HepG2 (cell line): ENCODE results near the gene CLEC16A. TPM values are rescaled to one million over a fixed set of nuclear protein-coding genes. Genes with fewer than 3 reads are reported as not detected.

Source experiments
- BRCA1 ChIP-seq: sonication (generic); formaldehyde crosslinking; IDR thresholded peaks from 2 replicates; pipeline ENCODE4 v1.4.0; 2020; ENCODE audit warnings: missing genetic modification reagents
- CBX5 ChIP-seq: sonication (generic); formaldehyde crosslinking; IDR thresholded peaks from 2 replicates; pipeline ENCODE4 v1.4.0; 2020; ENCODE audit warnings: missing genetic modification reagents, borderline replicate concordance
- EED ChIP-seq: sonication (generic); formaldehyde crosslinking; IDR thresholded peaks from 2 replicates; pipeline ENCODE4 v1.5.0; 2020; ENCODE audit warnings: mild to moderate bottlenecking, missing genetic modification reagents
- FOXJ3 ChIP-seq: sonication (generic); formaldehyde crosslinking; IDR thresholded peaks from 2 replicates; pipeline ENCODE4 v1.4.0; 2020; ENCODE audit warnings: missing genetic modification reagents, mild to moderate bottlenecking, borderline replicate concordance
- HOXA9 ChIP-seq: sonication (generic); formaldehyde crosslinking; IDR thresholded peaks from 2 replicates; pipeline ENCODE4 v1.8.1; 2022; ENCODE audit warnings: missing genetic modification reagents, mild to moderate bottlenecking, moderate library complexity, borderline replicate concordance
- MED8 ChIP-seq: sonication (generic); formaldehyde crosslinking; IDR thresholded peaks from 2 replicates; pipeline ENCODE4 v1.8.1; 2023; ENCODE audit warnings: mild to moderate bottlenecking, missing genetic modification reagents; ENCODE audit not compliant: insufficient replicate concordance
- NFKB2 ChIP-seq: sonication (generic); formaldehyde crosslinking; IDR thresholded peaks from 2 replicates; pipeline ENCODE4 v1.4.0; 2020; ENCODE audit warnings: missing genetic modification reagents, borderline replicate concordance
- NKX3-1 ChIP-seq: sonication (generic); formaldehyde crosslinking; IDR thresholded peaks from 2 replicates; pipeline ENCODE4 v1.5.0; 2020; ENCODE audit warnings: missing genetic modification reagents
- PLRG1 ChIP-seq: fragments of 450-650 bp; conservative IDR thresholded peaks from 2 replicates; pipeline ENCODE4 v1.6.1; 2016
- RBFOX2 ChIP-seq: fragments of 200-400 bp; formaldehyde crosslinking; IDR thresholded peaks from 2 replicates; pipeline ENCODE4 v1.6.1; 2017; ENCODE audit warnings: low read depth, mild to moderate bottlenecking, low read length
- REPIN1 ChIP-seq: sonication (generic); formaldehyde crosslinking; IDR thresholded peaks from 2 replicates; pipeline ENCODE4 v1.8.0; 2022; ENCODE audit warnings: missing genetic modification reagents, low read depth, mild to moderate bottlenecking, borderline replicate concordance
- SNAPC2 ChIP-seq: sonication (generic); formaldehyde crosslinking; IDR thresholded peaks from 2 replicates; pipeline ENCODE4 v1.8.1; 2022; ENCODE audit warnings: mild to moderate bottlenecking, missing genetic modification reagents
- TOPORS ChIP-seq: sonication (generic); formaldehyde crosslinking; IDR thresholded peaks from 2 replicates; pipeline ENCODE4 v1.8.0; 2023; ENCODE audit warnings: mild to moderate bottlenecking, missing genetic modification reagents
- ZBTB21 ChIP-seq: sonication (generic); formaldehyde crosslinking; IDR thresholded peaks from 2 replicates; pipeline ENCODE4 v1.4.0; 2020; ENCODE audit warnings: missing genetic modification reagents
- ZC3H13 ChIP-seq: sonication (generic); formaldehyde crosslinking; IDR thresholded peaks from 2 replicates; pipeline ENCODE4 v1.8.1; 2023; ENCODE audit warnings: mild to moderate bottlenecking, missing genetic modification reagents, moderate library complexity
- ZNF124 ChIP-seq: sonication (generic); formaldehyde crosslinking; IDR thresholded peaks from 2 replicates; pipeline ENCODE4 v1.4.0; 2020; ENCODE audit warnings: missing genetic modification reagents
- ZNF34 ChIP-seq: sonication (generic); formaldehyde crosslinking; IDR thresholded peaks from 2 replicates; pipeline ENCODE4 v1.4.0; 2020; ENCODE audit warnings: mild to moderate bottlenecking, missing genetic modification reagents, borderline replicate concordance
- ZNF615 ChIP-seq: sonication (generic); formaldehyde crosslinking; IDR thresholded peaks from 2 replicates; pipeline ENCODE4 v1.5.0; 2020; ENCODE audit warnings: mild to moderate bottlenecking, missing genetic modification reagents, borderline replicate concordance
- polyA plus RNA-seq, 8 experiments: library from polyadenylated mRNA; depleted of rRNA in 3 of 8; stranded (reverse) in 7 of 8; unstranded in 1 of 8; fragments of >200 nt; fragmentation: Illumina TruSeq in 4 of 8; extraction: Trizol in 4 of 8; gene quantifications; 2 replicates each; pipeline versions ENCODE4 v1.2.1 to v1.2.3, GENCODE V29; 2011 to 2016; ENCODE audit warnings: low read depth in 4 of 8, missing spikeins in 1 of 8, mixed read lengths in 1 of 8; ENCODE audit not compliant: insufficient read depth in 1 of 8
- total RNA-seq, 5 experiments: library from RNA; depleted of rRNA; stranded (reverse); fragments of >200 nt; fragmentation: Illumina TruSeq; extraction: Trizol; gene quantifications; 2 replicates each; pipeline ENCODE4 v1.2.3, GENCODE V29; 2016; ENCODE audit warnings: low read depth in 1 of 5
- TF ChIP-seq, protein P1 (sequence below): sonication (generic); formaldehyde crosslinking; IDR thresholded peaks from 2 replicates; pipeline ENCODE4 v1.4.0; 2020; ENCODE audit warnings: missing genetic modification reagents
- TF ChIP-seq, protein P2 (sequence below): sonication (generic); formaldehyde crosslinking; IDR thresholded peaks from 2 replicates; pipeline ENCODE4 v1.4.0; 2020; ENCODE audit warnings: mild to moderate bottlenecking, missing genetic modification reagents
- TF ChIP-seq, protein P3 (sequence below): sonication (generic); formaldehyde crosslinking; IDR thresholded peaks from 2 replicates; pipeline ENCODE4 v1.5.0; 2020; ENCODE audit warnings: missing genetic modification reagents
- TF ChIP-seq, protein P4 (sequence below): sonication (generic); formaldehyde crosslinking; IDR thresholded peaks from 2 replicates; pipeline ENCODE4 v1.4.0; 2020; ENCODE audit warnings: missing genetic modification reagents
- TF ChIP-seq, protein P5 (sequence below): sonication (generic); formaldehyde crosslinking; IDR thresholded peaks from 2 replicates; pipeline ENCODE4 v1.4.0; 2020; ENCODE audit warnings: mild to moderate bottlenecking, missing genetic modification reagents
- TF ChIP-seq, protein P6 (sequence below): sonication (generic); formaldehyde crosslinking; IDR thresholded peaks from 2 replicates; pipeline ENCODE4 v1.8.1; 2023; ENCODE audit warnings: mild to moderate bottlenecking, moderate library complexity, missing genetic modification reagents

The CLEC16A gene
- total and polyA plus RNA-seq, 2 of the 13 experiments (the other 11 are each of a cell fraction or from before 2014, with no cell fraction given), result 8.5 to 10.3 TPM

DNA sequence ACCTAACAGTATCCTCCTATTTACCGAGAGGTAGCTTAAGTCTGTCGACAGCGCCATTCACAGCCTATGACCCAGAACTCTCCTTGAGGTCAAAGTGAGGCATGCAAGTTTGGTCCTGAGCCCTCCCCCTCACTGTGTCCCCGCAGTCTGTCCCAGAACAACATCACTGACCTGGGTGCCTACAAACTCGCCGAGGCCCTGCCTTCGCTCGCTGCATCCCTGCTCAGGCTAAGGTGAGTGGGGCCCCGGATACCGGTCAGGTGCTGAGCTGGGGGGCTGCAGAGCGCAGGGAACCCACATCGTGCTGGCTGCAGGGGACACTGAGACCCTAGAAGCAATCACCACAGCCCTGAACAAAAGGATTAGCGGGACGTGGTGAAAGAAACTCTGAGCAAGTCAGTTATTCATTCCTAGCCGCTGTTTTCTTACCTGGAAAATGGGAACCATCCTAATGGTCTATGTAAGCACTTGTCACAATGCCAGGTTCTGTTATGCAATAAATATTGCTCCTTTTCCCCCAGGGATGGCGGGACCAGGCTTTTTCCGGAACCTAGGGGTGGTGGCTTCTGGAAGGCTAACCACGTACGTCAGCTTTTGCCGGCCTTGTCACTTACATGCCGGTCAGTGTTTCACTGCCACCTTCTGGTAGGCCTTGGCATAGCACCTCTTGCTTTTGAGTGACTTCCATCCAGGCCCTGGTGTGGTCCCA, 25.9 kb upstream of the CLEC16A start (continued):
- TF ChIP-seq, protein P1, sequence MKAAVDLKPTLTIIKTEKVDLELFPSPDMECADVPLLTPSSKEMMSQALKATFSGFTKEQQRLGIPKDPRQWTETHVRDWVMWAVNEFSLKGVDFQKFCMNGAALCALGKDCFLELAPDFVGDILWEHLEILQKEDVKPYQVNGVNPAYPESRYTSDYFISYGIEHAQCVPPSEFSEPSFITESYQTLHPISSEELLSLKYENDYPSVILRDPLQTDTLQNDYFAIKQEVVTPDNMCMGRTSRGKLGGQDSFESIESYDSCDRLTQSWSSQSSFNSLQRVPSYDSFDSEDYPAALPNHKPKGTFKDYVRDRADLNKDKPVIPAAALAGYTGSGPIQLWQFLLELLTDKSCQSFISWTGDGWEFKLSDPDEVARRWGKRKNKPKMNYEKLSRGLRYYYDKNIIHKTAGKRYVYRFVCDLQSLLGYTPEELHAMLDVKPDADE (CRISPR knock-in tag), result 0 out of 2 replicates have a peak, but pooled peaks have one; percentile 52
- peak; percentile 79; the same call in 1 of the 2 replicates for TF ChIP-seq REPIN1 (CRISPR knock-in tag)
- TF ChIP-seq CBX5, result peak; percentile 94
- TF ChIP-seq ZC3H13 (CRISPR knock-in tag), result no peak
- TF ChIP-seq, protein P2, sequence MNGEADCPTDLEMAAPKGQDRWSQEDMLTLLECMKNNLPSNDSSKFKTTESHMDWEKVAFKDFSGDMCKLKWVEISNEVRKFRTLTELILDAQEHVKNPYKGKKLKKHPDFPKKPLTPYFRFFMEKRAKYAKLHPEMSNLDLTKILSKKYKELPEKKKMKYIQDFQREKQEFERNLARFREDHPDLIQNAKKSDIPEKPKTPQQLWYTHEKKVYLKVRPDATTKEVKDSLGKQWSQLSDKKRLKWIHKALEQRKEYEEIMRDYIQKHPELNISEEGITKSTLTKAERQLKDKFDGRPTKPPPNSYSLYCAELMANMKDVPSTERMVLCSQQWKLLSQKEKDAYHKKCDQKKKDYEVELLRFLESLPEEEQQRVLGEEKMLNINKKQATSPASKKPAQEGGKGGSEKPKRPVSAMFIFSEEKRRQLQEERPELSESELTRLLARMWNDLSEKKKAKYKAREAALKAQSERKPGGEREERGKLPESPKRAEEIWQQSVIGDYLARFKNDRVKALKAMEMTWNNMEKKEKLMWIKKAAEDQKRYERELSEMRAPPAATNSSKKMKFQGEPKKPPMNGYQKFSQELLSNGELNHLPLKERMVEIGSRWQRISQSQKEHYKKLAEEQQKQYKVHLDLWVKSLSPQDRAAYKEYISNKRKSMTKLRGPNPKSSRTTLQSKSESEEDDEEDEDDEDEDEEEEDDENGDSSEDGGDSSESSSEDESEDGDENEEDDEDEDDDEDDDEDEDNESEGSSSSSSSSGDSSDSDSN (CRISPR knock-in tag), result peak; percentile 58
- no peak for TF ChIP-seq NKX3-1 (CRISPR knock-in tag)
- TF ChIP-seq HOXA9 (CRISPR knock-in tag), result no peak
- no peak for TF ChIP-seq PLRG1
- TF ChIP-seq NFKB2 (CRISPR knock-in tag), result no peak; the same call in 1 of the 2 replicates
- TF ChIP-seq, protein P3, sequence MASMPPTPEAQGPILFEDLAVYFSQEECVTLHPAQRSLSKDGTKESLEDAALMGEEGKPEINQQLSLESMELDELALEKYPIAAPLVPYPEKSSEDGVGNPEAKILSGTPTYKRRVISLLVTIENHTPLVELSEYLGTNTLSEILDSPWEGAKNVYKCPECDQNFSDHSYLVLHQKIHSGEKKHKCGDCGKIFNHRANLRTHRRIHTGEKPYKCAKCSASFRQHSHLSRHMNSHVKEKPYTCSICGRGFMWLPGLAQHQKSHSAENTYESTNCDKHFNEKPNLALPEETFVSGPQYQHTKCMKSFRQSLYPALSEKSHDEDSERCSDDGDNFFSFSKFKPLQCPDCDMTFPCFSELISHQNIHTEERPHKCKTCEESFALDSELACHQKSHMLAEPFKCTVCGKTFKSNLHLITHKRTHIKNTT (CRISPR knock-in tag), result 0 out of 2 replicates have a peak, but pooled peaks have one; percentile 22
- no peak for TF ChIP-seq SNAPC2 (CRISPR knock-in tag)
- TF ChIP-seq, protein P4, sequence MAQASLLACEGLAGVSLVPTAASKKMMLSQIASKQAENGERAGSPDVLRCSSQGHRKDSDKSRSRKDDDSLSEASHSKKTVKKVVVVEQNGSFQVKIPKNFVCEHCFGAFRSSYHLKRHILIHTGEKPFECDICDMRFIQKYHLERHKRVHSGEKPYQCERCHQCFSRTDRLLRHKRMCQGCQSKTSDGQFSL (CRISPR knock-in tag), result no peak
- no peak for TF ChIP-seq BRCA1 (CRISPR knock-in tag)
- TF ChIP-seq RBFOX2, result no peak
- TF ChIP-seq, protein P5, sequence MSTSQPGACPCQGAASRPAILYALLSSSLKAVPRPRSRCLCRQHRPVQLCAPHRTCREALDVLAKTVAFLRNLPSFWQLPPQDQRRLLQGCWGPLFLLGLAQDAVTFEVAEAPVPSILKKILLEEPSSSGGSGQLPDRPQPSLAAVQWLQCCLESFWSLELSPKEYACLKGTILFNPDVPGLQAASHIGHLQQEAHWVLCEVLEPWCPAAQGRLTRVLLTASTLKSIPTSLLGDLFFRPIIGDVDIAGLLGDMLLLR (CRISPR knock-in tag), result 0 out of 2 replicates have a peak, but pooled peaks have one; percentile 55
- TF ChIP-seq, protein P6, sequence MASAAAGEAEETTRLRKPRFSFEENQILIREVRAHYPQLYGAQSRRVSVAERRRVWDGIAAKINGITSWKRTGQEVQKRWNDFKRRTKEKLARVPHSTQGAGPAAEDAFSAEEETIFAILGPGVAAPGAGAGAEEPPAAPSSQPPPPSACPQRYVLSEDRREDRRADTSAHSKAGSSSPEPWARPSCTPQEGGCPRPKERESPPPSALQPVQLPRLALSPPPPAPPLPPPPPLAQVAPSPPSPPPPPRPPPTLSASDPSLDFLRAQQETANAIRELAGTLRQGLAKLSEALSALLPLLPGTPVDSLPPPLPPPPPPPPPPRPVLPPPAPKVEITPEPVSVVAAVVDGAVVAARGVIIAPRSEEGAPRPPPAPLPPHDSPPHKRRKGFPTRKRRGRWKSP (CRISPR knock-in tag), result no peak
- TF ChIP-seq FOXJ3 (CRISPR knock-in tag), result no peak
- TF ChIP-seq ZNF34 (CRISPR knock-in tag), result no peak
- TF ChIP-seq TOPORS (CRISPR knock-in tag), result no peak
- TF ChIP-seq MED8 (CRISPR knock-in tag), result no peak
- TF ChIP-seq EED (CRISPR knock-in tag), result peak; percentile 23; the same call in 1 of the 2 replicates
- peak; percentile 81; the same call in 1 of the 2 replicates for TF ChIP-seq ZNF124
- TF ChIP-seq ZBTB21 (CRISPR knock-in tag), result no peak
- 0 out of 2 replicates have a peak, but pooled peaks have one; percentile 40 for TF ChIP-seq ZNF615
